HG02884 (cell line): Measurements from ENCODE around the gene MRPL51.
"Not testable (repeated sequence)": the region's sequence is repeated elsewhere in the genome, so short reads cannot be mapped to it uniquely, and the experiment has no call there.

ENCODE experiments used
- ATAC-seq: cut with Tn5 transposase; IDR thresholded peaks from one replicate; pipeline ENCODE4 v1.9.1; 2021; ENCODE audit warnings: mild to moderate bottlenecking, moderate library complexity; ENCODE audit not compliant: unreplicated experiment

Gene MRPL51

GRCh38 chr12:6532051-6532926 lies 39.2 kb upstream of the MRPL51 start:
- no peak for ATAC-seq

- no peak for ATAC-seq
Observed at GRCh38 chr12:6530576-6531260, 37.7 kb upstream of the MRPL51 start.

GRCh38 chr12:6529291-6529737 lies 36.3 kb upstream of the MRPL51 start:
- ATAC-seq = no peak

- no peak for ATAC-seq
Observed at GRCh38 chr12:6528539-6529235, 35.6 kb upstream of the MRPL51 start.

GRCh38 chr12:6527711-6528110 lies 34.6 kb upstream of the MRPL51 start:
- ATAC-seq = no peak

- ATAC-seq = no peak
Observed at GRCh38 chr12:6526766-6527525, 33.9 kb upstream of the MRPL51 start.

- ATAC-seq = no peak
Observed at GRCh38 chr12:6526201-6526600, 33.1 kb upstream of the MRPL51 start.

- ATAC-seq = no peak
Observed at GRCh38 chr12:6524648-6525047, 31.6 kb upstream of the MRPL51 start.

- no peak for ATAC-seq
Observed at GRCh38 chr12:6523708-6524107, 30.6 kb upstream of the MRPL51 start.

GRCh38 chr12:6522193-6522592 lies 29.1 kb upstream of the MRPL51 start:
- ATAC-seq = no peak

GRCh38 chr12:6520186-6520585 lies 27.1 kb upstream of the MRPL51 start:
- ATAC-seq = no peak

GRCh38 chr12:6508087-6508486 lies 15.0 kb upstream of the MRPL51 start:
- ATAC-seq = no peak

GRCh38 chr12:6507102-6507998 lies 14.3 kb upstream of the MRPL51 start:
- no peak for ATAC-seq

- no peak for ATAC-seq
Observed at GRCh38 chr12:6500466-6500865, 7.4 kb upstream of the MRPL51 start.

GRCh38 chr12:6497291-6497690 lies 4.2 kb upstream of the MRPL51 start:
- not testable (repeated sequence) for ATAC-seq

GRCh38 chr12:6494968-6495367 lies 1.9 kb upstream of the MRPL51 start:
- ATAC-seq = no peak

GRCh38 chr12:6494258-6494743 lies 1.2 kb upstream of the MRPL51 start:
- ATAC-seq = peak; percentile 16

GRCh38 chr12:6493497-6494257 lies 615 bp upstream of the MRPL51 start, which contains the start of gene NCAPD2:
NCAPD2 (plus strand) TSS chr12:6494102; CDS start chr12:6495099, 997 bp downstream.
- peak; percentile 85 for ATAC-seq

- not testable (repeated sequence) for ATAC-seq
Observed at GRCh38 chr12:6490673-6491072, 2.4 kb downstream of the MRPL51 start.
